Activated B cell treated with CpG ODN at 0.5 μM for 24 hours (primary cell): ENCODE results near the gene ANKRD60. TPM values are rescaled to one million over a fixed set of nuclear protein-coding genes. Genes with fewer than 3 reads are reported as not detected.

ENCODE experiments used
- ATAC-seq: fragments of 200-7000 bp; cut with Tn5 transposase; one replicate; pipeline ENCODE4 v1.10.0; 2021; ENCODE audit warnings: low read depth, mild to moderate bottlenecking, moderate library complexity
- CTCF ChIA-PET: fragments of 350-600 bp; sonication (Branson Sonifier 250); formaldehyde crosslinking; loops from one replicate; lab custom pipeline; 2021; ENCODE audit warnings: antibody characterized with exemption; lab: Charles Lee
- POLR2A ChIA-PET: fragments of 350-600 bp; sonication (Branson Sonifier 250); formaldehyde crosslinking; loops from one replicate; lab custom pipeline; 2021; ENCODE audit warnings: antibody characterized with exemption; lab: Charles Lee
- DNase-seq: peaks from one replicate; pipeline ENCODE4 v3.0.0; 2022
- H3K27ac Mint-ChIP-seq: one replicate; pipeline ENCODE4 v1.8.0; 2020; ENCODE audit warnings: mixed read lengths
- H3K27me3 Mint-ChIP-seq: one replicate; pipeline ENCODE4 v1.8.0; 2021; ENCODE audit warnings: mixed read lengths
- H3K36me3 Mint-ChIP-seq: one replicate; pipeline ENCODE4 v1.8.0; 2021; ENCODE audit warnings: low read depth, mixed read lengths
- H3K4me1 Mint-ChIP-seq: one replicate; pipeline ENCODE4 v1.8.0; 2021; ENCODE audit warnings: mixed read lengths
- H3K4me3 Mint-ChIP-seq: one replicate; pipeline ENCODE4 v1.8.0; 2020; ENCODE audit warnings: mild to moderate bottlenecking, mixed read lengths
- H3K9me3 Mint-ChIP-seq: one replicate; pipeline ENCODE4 v1.8.0; 2020; ENCODE audit warnings: mixed read lengths
- CTCF ChIP-seq: fragments of 200-600 bp; IDR thresholded peaks from one replicate; pipeline ENCODE4 v1.8.0; 2022; ENCODE audit warnings: antibody characterized with exemption, mild to moderate bottlenecking
- intact Hi-C: fragments of 100-400 bp; cut with micrococcal nuclease; formaldehyde crosslinking; loops from one replicate; pipeline ENCODE4 v1.15.1; 2024
- total RNA-seq: library from RNA; stranded (reverse); gene quantifications from 2 replicates; pipeline ENCODE4 v1.2.3, GENCODE V29; 2022

ANKRD60 gene
- total RNA-seq, 1 donor from 2014 or later: not detected

- ATAC-seq (no peak), DNase-seq (no peak)
- ChIA-PET CTCF (no interaction called here), POLR2A (no interaction called here)
- TF ChIP-seq CTCF: no peak
- Mint-ChIP-seq H3K4me1 (peaks cover 6% of the 10 kb centered on the region), H3K27me3 (no peaks in the 10 kb centered on the region), H3K4me3 (no peak overlapping the region), H3K9me3 (no peaks in the 10 kb centered on the region), H3K27ac (no peak overlapping the region), H3K36me3 (peaks cover 36% of the 10 kb centered on the region)
- intact Hi-C loops: no loop called here
Measured at GRCh38 chr20:58264271-58264670, 35.8 kb upstream of the ANKRD60 start.

GRCh38 chr20:58261660-58262059, 33.2 kb upstream of the ANKRD60 start:
- ATAC-seq (no peak), DNase-seq (no peak)
- Mint-ChIP-seq H3K27ac (no peak overlapping the region), H3K9me3 (no peaks in the 10 kb centered on the region), H3K4me3 (no peak overlapping the region), H3K27me3 (no peaks in the 10 kb centered on the region), H3K36me3 (peaks cover 24% of the 10 kb centered on the region), H3K4me1 (peaks cover 14% of the 10 kb centered on the region)
- no peak for TF ChIP-seq CTCF
- intact Hi-C loops: no loop called here
- CTCF ChIA-PET: no interaction called here
- POLR2A ChIA-PET: no interaction called here

- DNase-seq (no peak), ATAC-seq (no peak)
- POLR2A ChIA-PET: no interaction called here
- CTCF ChIA-PET: interaction anchor here (1.2 kb wide), 1 partner anchor 23 kb away, joined by 3 read pairs; no protein-coding TSS in a partner anchor
- no peaks in the 10 kb centered on the region for H3K27me3 Mint-ChIP-seq
- H3K27ac Mint-ChIP-seq: no peak overlapping the region
- TF ChIP-seq CTCF: no peak
- H3K9me3 Mint-ChIP-seq: no peaks in the 10 kb centered on the region
- no peak overlapping the region for H3K4me3 Mint-ChIP-seq
- H3K4me1 Mint-ChIP-seq: peaks cover 14% of the 10 kb centered on the region
- H3K36me3 Mint-ChIP-seq: peaks cover 26% of the 10 kb centered on the region
- intact Hi-C loops: no loop called here
Measured at GRCh38 chr20:58260006-58260405, 31.6 kb upstream of the ANKRD60 start.

GRCh38 chr20:58256842-58257241, 28.4 kb upstream of the ANKRD60 start:
- ATAC-seq (no peak), DNase-seq (no peak)
- Mint-ChIP-seq H3K27me3 (no peaks in the 10 kb centered on the region), H3K4me1 (peaks cover 14% of the 10 kb centered on the region), H3K36me3 (peaks cover 42% of the 10 kb centered on the region), H3K9me3 (no peaks in the 10 kb centered on the region), H3K4me3 (no peak overlapping the region), H3K27ac (no peak overlapping the region)
- no peak for TF ChIP-seq CTCF
- ChIA-PET CTCF (no interaction called here), POLR2A (no interaction called here)
- intact Hi-C loops: no loop called here

- Mint-ChIP-seq H3K27me3 (no peaks in the 10 kb centered on the region), H3K27ac (no peak overlapping the region)
- POLR2A ChIA-PET: no interaction called here
Measured at GRCh38 chr20:58256307-58256706, 27.9 kb upstream of the ANKRD60 start.

More at GRCh38 chr20:58256307-58256706, 27.9 kb upstream of the ANKRD60 start:
- intact Hi-C loops: no loop called here
- TF ChIP-seq CTCF: no peak
- Mint-ChIP-seq H3K9me3 (no peaks in the 10 kb centered on the region), H3K4me1 (peaks cover 14% of the 10 kb centered on the region), H3K4me3 (no peak overlapping the region), H3K36me3 (peaks cover 43% of the 10 kb centered on the region)
- DNase-seq (no peak), ATAC-seq (no peak)
- CTCF ChIA-PET: no interaction called here
